ENCODE data around the gene NTSR1.

Gene NTSR1

GRCh38 chr20:62718546-62718945 is 9.9 kb downstream of the NTSR1 start:
- H3K9ac ChIP-seq (ENCODE audit: low read length) = no peak overlapping the region
- no peak overlapping the region for H3K4me3 ChIP-seq (ENCODE audit: low read length)
- peaks cover 52% of the 10 kb centered on the region for H3K4me1 ChIP-seq (ENCODE audit: control insufficient read depth, insufficient read depth, low read length)
- H3K27ac ChIP-seq (ENCODE audit: low read depth, low read length) = peak overlapping the region; percentile 40
- no peaks in the 10 kb centered on the region for H3K36me3 ChIP-seq (ENCODE audit: control insufficient read depth, insufficient read depth, low read length)
- peaks cover 2% of the 10 kb centered on the region for H3K27me3 ChIP-seq (ENCODE audit: control insufficient read depth, insufficient read depth, low read length)

- Histone ChIP-seq H3K27me3 (ENCODE audit: control insufficient read depth, insufficient read depth, low read length) (peaks cover 2% of the 10 kb centered on the region), H3K36me3 (ENCODE audit: control insufficient read depth, insufficient read depth, low read length) (no peaks in the 10 kb centered on the region), H3K4me3 (ENCODE audit: low read length) (no peak overlapping the region), H3K9ac (ENCODE audit: low read length) (no peak overlapping the region), H3K27ac (ENCODE audit: low read depth, low read length) (peak overlapping the region; percentile 27), H3K4me1 (ENCODE audit: control insufficient read depth, insufficient read depth, low read length) (peaks cover 54% of the 10 kb centered on the region)
These were observed 10.8 kb downstream of the NTSR1 start for GRCh38 chr20:62719250-62719935.

GRCh38 chr20:62721511-62722370 is 13.1 kb downstream of the NTSR1 start:
- H3K27me3 ChIP-seq (ENCODE audit: control insufficient read depth, insufficient read depth, low read length) = no peaks in the 10 kb centered on the region
- H3K9ac ChIP-seq (ENCODE audit: low read length) = no peak overlapping the region
- H3K4me3 ChIP-seq (ENCODE audit: low read length) = no peak overlapping the region
- peaks cover 57% of the 10 kb centered on the region for H3K4me1 ChIP-seq (ENCODE audit: control insufficient read depth, insufficient read depth, low read length)
- H3K27ac ChIP-seq (ENCODE audit: low read depth, low read length) = peak overlapping the region; percentile 97
- H3K36me3 ChIP-seq (ENCODE audit: control insufficient read depth, insufficient read depth, low read length) = no peaks in the 10 kb centered on the region

- H3K36me3 ChIP-seq (ENCODE audit: control insufficient read depth, insufficient read depth, low read length) = no peaks in the 10 kb centered on the region
- no peak overlapping the region for H3K9ac ChIP-seq (ENCODE audit: low read length)
- peak overlapping the region; percentile 14 for H3K4me3 ChIP-seq (ENCODE audit: low read length)
- peak overlapping the region; percentile 97 for H3K27ac ChIP-seq (ENCODE audit: low read depth, low read length)
- H3K27me3 ChIP-seq (ENCODE audit: control insufficient read depth, insufficient read depth, low read length) = no peaks in the 10 kb centered on the region
- H3K4me1 ChIP-seq (ENCODE audit: control insufficient read depth, insufficient read depth, low read length) = peaks cover 52% of the 10 kb centered on the region
These were observed 14.0 kb downstream of the NTSR1 start for GRCh38 chr20:62722627-62723026.

GRCh38 chr20:62723351-62723750 is 14.7 kb downstream of the NTSR1 start:
- Histone ChIP-seq H3K4me1 (ENCODE audit: control insufficient read depth, insufficient read depth, low read length) (peaks cover 50% of the 10 kb centered on the region), H3K4me3 (ENCODE audit: low read length) (no peak overlapping the region), H3K27ac (ENCODE audit: low read depth, low read length) (peak overlapping the region; percentile 97), H3K36me3 (ENCODE audit: control insufficient read depth, insufficient read depth, low read length) (no peaks in the 10 kb centered on the region), H3K27me3 (ENCODE audit: control insufficient read depth, insufficient read depth, low read length) (no peaks in the 10 kb centered on the region), H3K9ac (ENCODE audit: low read length) (no peak overlapping the region)

- Histone ChIP-seq H3K27me3 (ENCODE audit: control insufficient read depth, insufficient read depth, low read length) (no peaks in the 10 kb centered on the region), H3K27ac (ENCODE audit: low read depth, low read length) (peak overlapping the region; percentile 97), H3K4me1 (ENCODE audit: control insufficient read depth, insufficient read depth, low read length) (peaks cover 53% of the 10 kb centered on the region), H3K9ac (ENCODE audit: low read length) (no peak overlapping the region), H3K36me3 (ENCODE audit: control insufficient read depth, insufficient read depth, low read length) (no peaks in the 10 kb centered on the region), H3K4me3 (ENCODE audit: low read length) (no peak overlapping the region)
These were observed 15.3 kb downstream of the NTSR1 start for GRCh38 chr20:62723768-62724450.

- Histone ChIP-seq H3K4me3 (ENCODE audit: low read length) (peak overlapping the region; percentile 40), H3K27ac (ENCODE audit: low read depth, low read length) (peak overlapping the region; percentile 97), H3K9ac (ENCODE audit: low read length) (no peak overlapping the region), H3K36me3 (ENCODE audit: control insufficient read depth, insufficient read depth, low read length) (no peaks in the 10 kb centered on the region), H3K27me3 (ENCODE audit: control insufficient read depth, insufficient read depth, low read length) (no peaks in the 10 kb centered on the region), H3K4me1 (ENCODE audit: control insufficient read depth, insufficient read depth, low read length) (peaks cover 53% of the 10 kb centered on the region)
These were observed 16.3 kb downstream of the NTSR1 start for GRCh38 chr20:62724692-62725595.

GRCh38 chr20:62725596-62726268 is 17.1 kb downstream of the NTSR1 start:
- Histone ChIP-seq H3K27me3 (ENCODE audit: control insufficient read depth, insufficient read depth, low read length) (no peaks in the 10 kb centered on the region), H3K9ac (ENCODE audit: low read length) (no peak overlapping the region), H3K4me3 (ENCODE audit: low read length) (peak overlapping the region; percentile 40), H3K4me1 (ENCODE audit: control insufficient read depth, insufficient read depth, low read length) (peaks cover 53% of the 10 kb centered on the region), H3K27ac (ENCODE audit: low read depth, low read length) (peak overlapping the region; percentile 97), H3K36me3 (ENCODE audit: control insufficient read depth, insufficient read depth, low read length) (no peaks in the 10 kb centered on the region)

GRCh38 chr20:62726276-62726675 is 17.6 kb downstream of the NTSR1 start:
- Histone ChIP-seq H3K27me3 (ENCODE audit: control insufficient read depth, insufficient read depth, low read length) (no peaks in the 10 kb centered on the region), H3K4me3 (ENCODE audit: low read length) (no peak overlapping the region), H3K36me3 (ENCODE audit: control insufficient read depth, insufficient read depth, low read length) (no peaks in the 10 kb centered on the region), H3K9ac (ENCODE audit: low read length) (no peak overlapping the region), H3K4me1 (ENCODE audit: control insufficient read depth, insufficient read depth, low read length) (peaks cover 53% of the 10 kb centered on the region), H3K27ac (ENCODE audit: low read depth, low read length) (peak overlapping the region; percentile 97)

GRCh38 chr20:62726716-62727583 is 18.3 kb downstream of the NTSR1 start:
- Histone ChIP-seq H3K27me3 (ENCODE audit: control insufficient read depth, insufficient read depth, low read length) (no peaks in the 10 kb centered on the region), H3K36me3 (ENCODE audit: control insufficient read depth, insufficient read depth, low read length) (no peaks in the 10 kb centered on the region), H3K4me1 (ENCODE audit: control insufficient read depth, insufficient read depth, low read length) (peaks cover 50% of the 10 kb centered on the region), H3K27ac (ENCODE audit: low read depth, low read length) (peak overlapping the region; percentile 97), H3K4me3 (ENCODE audit: low read length) (no peak overlapping the region), H3K9ac (ENCODE audit: low read length) (no peak overlapping the region)
